IPS DF 6.9 (cell line): ENCODE measurements around the gene TEAD1.
A peak's percentile ranks its signal among the peaks of the same experiment; 100 is the strongest.

Source experiments
- DNase-seq: peaks from one replicate; pipeline ENCODE4 v3.0.0-alpha.2; 2013; ENCODE audit warnings: low read depth, low spot score
- H3K27ac ChIP-seq: one replicate; pipeline ENCODE4 v1.5.1; 2013; ENCODE audit warnings: low read length, control low read depth
- H3K27me3 ChIP-seq: 2 replicates; pipeline ENCODE4 v1.6.1; 2013; ENCODE audit warnings: mild to moderate bottlenecking, low read length; ENCODE audit not compliant: control insufficient read depth, insufficient read depth
- H3K36me3 ChIP-seq: 2 replicates; pipeline ENCODE4 v1.6.1; 2013; ENCODE audit warnings: low read length; ENCODE audit not compliant: control insufficient read depth, insufficient read depth
- H3K4me1 ChIP-seq: 2 replicates; pipeline ENCODE4 v1.6.1; 2013; ENCODE audit warnings: low read length; ENCODE audit not compliant: control insufficient read depth, insufficient read depth
- H3K4me3 ChIP-seq: 2 replicates; pipeline ENCODE4 v1.5.1; 2013; ENCODE audit warnings: mild to moderate bottlenecking, low read length
- H3K9me3 ChIP-seq: 2 replicates; pipeline ENCODE4 v1.6.1; 2013; ENCODE audit warnings: low read length, inconsistent platforms; ENCODE audit not compliant: control insufficient read depth, insufficient read depth
- WGBS: extraction: QIAGEN DNeasy Blood & Tissue Kit; methylation state at CpG from one replicate; pipeline ENCODE4 v1.1.7; 2013; ENCODE audit warnings: mixed read lengths, missing lambda C conversion rate; ENCODE audit not compliant: insufficient read length, insufficient coverage; 5-methylcytosine and 5-hydroxymethylcytosine counted together

TEAD1 gene

DNA sequence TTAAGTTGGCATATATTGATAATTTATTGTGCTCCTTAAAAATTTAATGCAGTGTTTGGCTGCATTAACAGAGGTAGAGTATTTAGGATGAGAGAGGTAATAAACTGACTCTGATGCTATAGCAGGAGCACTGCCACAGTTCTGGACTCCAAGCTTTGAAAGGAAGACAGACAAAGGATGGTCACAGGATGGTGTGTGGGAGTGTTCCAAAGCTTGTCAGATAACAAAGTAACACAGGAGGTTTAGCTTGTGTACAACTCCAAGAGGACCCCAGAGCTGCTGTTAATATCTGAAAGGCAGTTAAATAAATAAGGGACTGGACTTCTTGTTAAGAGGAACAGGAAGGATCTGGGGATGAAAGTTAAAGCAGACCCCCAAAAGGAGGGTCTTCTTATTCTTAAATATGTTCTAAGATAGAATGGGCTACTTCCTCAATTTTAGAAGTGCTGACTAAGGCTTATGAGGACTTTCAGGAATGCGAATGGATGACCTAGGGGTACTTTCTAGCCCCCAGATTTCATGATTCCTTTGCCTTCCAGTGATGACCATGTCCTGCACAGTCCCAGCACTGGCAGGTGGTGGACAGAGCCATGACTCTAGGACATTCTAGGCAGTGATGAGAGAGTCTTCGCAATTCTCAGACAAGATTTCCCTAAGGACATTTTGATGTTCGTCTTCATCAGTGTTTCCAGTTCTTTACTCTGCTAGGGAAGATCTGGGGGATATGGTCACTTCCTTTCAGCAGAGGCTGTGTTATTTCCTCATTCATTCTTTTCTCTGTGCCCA, 185.8 kb downstream of the TEAD1 start:
- Histone ChIP-seq H3K36me3 (no peaks in the 10 kb centered on the region), H3K4me1 (peaks cover 9% of the 10 kb centered on the region; the same call in 1 of the 2 replicates), H3K27me3 (no peaks in the 10 kb centered on the region), H3K27ac (no peak overlapping the region), H3K9me3 (no peaks in the 10 kb centered on the region), H3K4me3 (no peak overlapping the region)
- no CpG with 5 or more reads among the region's 3 CpGs for WGBS
- DNase-seq = no peak

DNA sequence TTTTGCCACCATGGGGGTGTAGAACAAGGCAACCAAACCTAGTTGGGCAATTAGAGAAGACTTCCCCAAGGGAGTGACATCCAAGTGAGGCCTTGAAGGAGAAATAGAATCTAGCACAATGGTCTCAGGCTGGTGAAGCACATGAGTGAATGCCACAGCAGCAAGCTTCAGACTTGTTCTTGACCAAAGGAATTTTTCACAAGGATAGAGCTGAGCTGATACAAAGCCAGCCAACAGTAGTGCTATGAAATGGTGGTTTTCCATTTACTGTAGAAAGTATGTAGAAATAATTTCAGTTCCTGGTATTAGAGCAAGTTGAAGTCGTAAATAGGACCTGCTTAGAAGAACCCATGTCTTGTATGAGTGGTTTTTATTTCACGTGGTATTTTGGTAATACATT, 186.6 kb downstream of the TEAD1 start:
- WGBS = no CpG with 5 or more reads among the region's 2 CpGs

DNA sequence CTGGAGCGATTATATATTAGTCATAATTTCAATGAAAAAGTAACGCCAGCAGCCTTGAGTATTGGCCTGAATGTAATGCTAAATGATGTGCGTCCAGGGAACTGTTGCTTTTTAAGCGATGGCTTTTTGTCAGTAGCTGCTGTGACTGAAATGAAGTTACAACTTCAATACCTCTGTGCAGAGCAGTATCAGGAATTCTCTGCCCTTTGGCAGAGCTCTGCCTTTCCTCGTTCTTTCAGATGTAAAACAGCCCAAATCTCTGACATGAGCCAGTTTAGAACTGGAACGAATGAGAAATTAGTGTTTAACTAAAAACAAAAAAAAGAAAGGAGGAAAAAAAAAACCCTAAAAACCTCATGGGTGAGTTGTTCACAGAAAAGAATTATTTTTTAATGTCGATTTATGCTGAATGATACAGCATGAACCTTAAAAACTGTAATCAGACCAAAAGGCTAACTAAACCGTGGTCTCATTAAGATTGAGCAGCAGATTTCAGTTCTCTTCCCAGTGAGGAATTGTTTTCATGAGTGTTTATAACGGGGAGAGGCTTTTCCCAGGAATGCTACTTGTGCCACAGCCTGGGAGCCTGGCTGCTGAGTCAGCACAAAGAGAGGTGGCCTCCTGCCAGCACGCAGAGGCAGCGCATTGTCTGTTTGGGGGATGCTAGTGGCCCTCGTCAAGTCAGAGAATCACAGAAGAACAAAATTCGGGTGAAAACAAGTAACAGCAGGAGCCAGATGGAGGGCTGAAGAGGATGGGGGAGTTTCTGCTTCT, 188.7 kb downstream of the TEAD1 start:
- H3K27ac ChIP-seq = no peak overlapping the region
- H3K4me1 ChIP-seq = peaks cover 10% of the 10 kb centered on the region; the same call in 1 of the 2 replicates
- WGBS = no CpG with 5 or more reads among the region's 13 CpGs
- H3K27me3 ChIP-seq = no peaks in the 10 kb centered on the region
- peak; percentile 57 for DNase-seq
- H3K36me3 ChIP-seq = no peaks in the 10 kb centered on the region
- no peaks in the 10 kb centered on the region for H3K9me3 ChIP-seq
- H3K4me3 ChIP-seq = no peak overlapping the region

More for the DNA sequence above, 186.6 kb downstream of the TEAD1 start:
- Histone ChIP-seq H3K36me3 (no peaks in the 10 kb centered on the region), H3K9me3 (no peaks in the 10 kb centered on the region), H3K27ac (no peak overlapping the region), H3K27me3 (no peaks in the 10 kb centered on the region), H3K4me1 (peaks cover 10% of the 10 kb centered on the region; the same call in 1 of the 2 replicates), H3K4me3 (no peak overlapping the region)
- no peak for DNase-seq

DNA sequence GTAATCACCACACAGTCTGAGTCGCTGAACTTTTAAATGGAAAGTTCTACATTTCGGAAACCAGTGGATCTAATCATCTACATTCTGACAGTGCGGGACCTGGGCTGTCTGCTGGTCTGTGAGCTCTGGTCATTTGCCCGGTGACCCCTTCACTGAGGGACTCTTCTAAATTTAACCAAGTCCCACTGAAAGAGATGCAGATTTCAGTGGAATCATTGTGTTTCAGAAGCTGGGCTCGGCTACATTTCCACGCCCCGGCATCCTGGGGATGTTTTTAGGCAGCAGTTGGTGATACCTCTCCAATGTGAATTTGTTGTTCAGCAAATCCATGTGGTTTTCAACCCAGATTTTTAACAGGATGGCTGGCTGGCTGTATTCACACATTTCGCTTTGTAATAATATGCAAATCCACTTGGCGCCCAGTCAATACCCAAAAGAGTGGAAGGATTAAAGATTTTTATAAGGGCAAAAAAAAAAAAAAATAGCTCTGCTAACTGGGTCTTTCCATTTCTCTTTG, 189.4 kb downstream of the TEAD1 start:
- WGBS = no CpG with 5 or more reads among the region's 9 CpGs
- no peaks in the 10 kb centered on the region for H3K27me3 ChIP-seq
- DNase-seq = no peak
- H3K9me3 ChIP-seq = no peaks in the 10 kb centered on the region
- H3K4me1 ChIP-seq = peaks cover 10% of the 10 kb centered on the region; the same call in 1 of the 2 replicates
- H3K27ac ChIP-seq = peak overlapping the region; percentile 71
- H3K4me3 ChIP-seq = no peak overlapping the region
- H3K36me3 ChIP-seq = no peaks in the 10 kb centered on the region

GRCh38 chr11:12864316-12865156, 190.3 kb downstream of the TEAD1 start:
- Histone ChIP-seq H3K4me1 (peaks cover 10% of the 10 kb centered on the region; the same call in 1 of the 2 replicates), H3K36me3 (no peaks in the 10 kb centered on the region), H3K27ac (no peak overlapping the region), H3K27me3 (no peaks in the 10 kb centered on the region), H3K4me3 (no peak overlapping the region; the same call in 1 of the 2 replicates), H3K9me3 (no peaks in the 10 kb centered on the region)
- no CpG with 5 or more reads among the region's 13 CpGs for WGBS
- DNase-seq = peak; percentile 96

- Histone ChIP-seq H3K9me3 (no peaks in the 10 kb centered on the region), H3K27me3 (no peaks in the 10 kb centered on the region), H3K36me3 (no peaks in the 10 kb centered on the region), H3K4me3 (no peak overlapping the region), H3K4me1 (peaks cover 10% of the 10 kb centered on the region; the same call in 1 of the 2 replicates), H3K27ac (no peak overlapping the region)
- WGBS = no CpG with 5 or more reads among the region's 6 CpGs
- no peak for DNase-seq
These were observed 191.8 kb downstream of the TEAD1 start for GRCh38 chr11:12865863-12866595.

GRCh38 chr11:12867531-12867930, 193.3 kb downstream of the TEAD1 start:
- Histone ChIP-seq H3K9me3 (no peaks in the 10 kb centered on the region), H3K36me3 (no peaks in the 10 kb centered on the region), H3K4me3 (no peak overlapping the region), H3K27ac (no peak overlapping the region), H3K27me3 (no peaks in the 10 kb centered on the region), H3K4me1 (peaks cover 6% of the 10 kb centered on the region; the same call in 1 of the 2 replicates)
- no peak for DNase-seq
- no CpG with 5 or more reads among the region's 2 CpGs for WGBS

- WGBS = no CpG with 5 or more reads among the region's 3 CpGs
- H3K4me3 ChIP-seq = no peak overlapping the region
- no peak for DNase-seq
- no peak overlapping the region for H3K27ac ChIP-seq
- H3K36me3 ChIP-seq = no peaks in the 10 kb centered on the region
- peaks cover 6% of the 10 kb centered on the region; the same call in 1 of the 2 replicates for H3K4me1 ChIP-seq
- H3K9me3 ChIP-seq = no peaks in the 10 kb centered on the region
- no peaks in the 10 kb centered on the region for H3K27me3 ChIP-seq
These were observed 194.3 kb downstream of the TEAD1 start for GRCh38 chr11:12868315-12869073.

- no peaks in the 10 kb centered on the region for H3K27me3 ChIP-seq
- H3K27ac ChIP-seq = no peak overlapping the region
- H3K9me3 ChIP-seq = no peaks in the 10 kb centered on the region
- no peaks in the 10 kb centered on the region for H3K4me1 ChIP-seq
- no CpG with 5 or more reads among the region's 2 CpGs for WGBS
- H3K4me3 ChIP-seq = no peak overlapping the region
- H3K36me3 ChIP-seq = no peaks in the 10 kb centered on the region
- DNase-seq = no peak
These were observed 197.0 kb downstream of the TEAD1 start for GRCh38 chr11:12871241-12871640.
